Brain microvascular endothelial cell (primary cell): Measurements from ENCODE around the gene SH3RF3.

Experiments
- DNase-seq: peaks from one replicate; pipeline ENCODE4 v3.0.0-alpha.2; 2020
- H3K27ac ChIP-seq: fragments of 250-450 bp; sonication (Bioruptor Pico); 2 replicates; pipeline ENCODE4 v1.5.1; 2020; ENCODE audit warnings: mild to moderate bottlenecking, moderate library complexity
- H3K27me3 ChIP-seq: fragments of 250-450 bp; sonication (Bioruptor Pico); replicated peaks from 2 replicates; pipeline ENCODE4 v1.5.1; 2020; ENCODE audit warnings: mild to moderate bottlenecking
- H3K36me3 ChIP-seq: fragments of 250-450 bp; sonication (Bioruptor Pico); replicated peaks from 2 replicates; pipeline ENCODE4 v1.5.1; 2020; ENCODE audit warnings: mild to moderate bottlenecking
- H3K4me3 ChIP-seq: 2 replicates; pipeline ENCODE4 v1.5.1; 2011; ENCODE audit warnings: low read depth, mild to moderate bottlenecking, control low read depth, low read length, moderate library complexity
- CTCF ChIP-seq: IDR thresholded peaks from 2 replicates; pipeline ENCODE4 v1.5.1; 2011; ENCODE audit warnings: low read depth, mild to moderate bottlenecking, moderate library complexity, low read length, control low read depth, inconsistent platforms; ENCODE audit errors: missing control alignments
- in situ Hi-C: cut with HindIII; loops from 2 replicates; pipeline ENCODE4 v1.10.0; 2017; ENCODE audit warnings: low sequenced_read_pairs, low pct_ligation_motif_present

Gene SH3RF3

DNA sequence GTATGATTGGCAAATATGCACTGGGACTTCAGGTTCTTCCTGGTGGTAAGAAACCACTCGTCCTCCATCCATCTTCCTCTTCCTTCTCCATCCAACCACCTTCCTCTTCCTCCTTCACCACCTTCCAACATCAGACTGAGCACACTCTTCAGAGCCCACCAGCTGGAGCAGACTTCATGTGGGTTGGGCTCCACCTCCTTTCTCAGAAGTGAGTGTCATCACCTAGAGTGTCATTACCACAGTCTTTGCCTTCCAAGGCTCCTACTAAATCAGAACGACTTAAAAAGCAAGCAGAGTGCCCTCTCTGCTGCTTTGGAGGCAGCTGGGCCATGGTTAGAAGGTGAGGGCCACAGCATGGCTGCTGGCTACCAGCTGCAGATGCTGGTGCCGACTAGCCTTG lies 171.6 kb downstream of the SH3RF3 start:
- in situ Hi-C loops = loop anchor here (25.0 kb wide), 1 partner anchor 163 kb away; the partner anchor contains the start of gene SH3RF3
- DNase-seq = no peak
- H3K27me3 ChIP-seq = no peaks in the 10 kb centered on the region
- H3K4me3 ChIP-seq = no peak overlapping the region
- no peaks in the 10 kb centered on the region for H3K36me3 ChIP-seq
- no peak for TF ChIP-seq CTCF
- no peak overlapping the region for H3K27ac ChIP-seq

GRCh38 chr2:109301746-109302145 lies 172.7 kb downstream of the SH3RF3 start:
- no peak for TF ChIP-seq CTCF
- H3K27me3 ChIP-seq = no peaks in the 10 kb centered on the region
- no peaks in the 10 kb centered on the region for H3K36me3 ChIP-seq
- in situ Hi-C loops = loop anchor here (25.0 kb wide), 1 partner anchor 164 kb away; the partner anchor contains the start of gene SH3RF3
- H3K27ac ChIP-seq = no peak overlapping the region
- no peak overlapping the region for H3K4me3 ChIP-seq
- no peak for DNase-seq

DNA sequence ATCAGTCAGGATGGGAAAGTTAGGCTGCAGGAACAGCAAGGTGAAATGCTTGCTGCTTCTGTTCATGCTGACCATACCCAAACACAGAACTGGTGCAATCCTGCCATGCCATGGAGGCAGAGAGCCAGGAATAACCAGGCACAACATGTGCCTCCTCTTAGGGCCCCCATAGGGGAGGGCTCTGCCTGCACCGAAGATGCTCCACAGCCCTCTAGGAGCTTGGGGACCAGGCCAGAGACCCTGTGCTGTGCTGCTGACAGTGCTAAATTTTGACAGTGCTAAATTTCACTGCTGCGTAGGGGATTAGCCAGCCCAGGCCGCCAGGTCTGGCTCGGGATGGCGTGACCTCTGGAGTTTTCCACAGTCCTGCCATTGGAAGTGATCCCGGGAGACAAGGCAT lies 173.3 kb downstream of the SH3RF3 start:
- TF ChIP-seq CTCF = no peak
- in situ Hi-C loops = loop anchor here (25.0 kb wide), 1 partner anchor 165 kb away; the partner anchor contains the start of gene SH3RF3
- Histone ChIP-seq H3K27me3 (no peaks in the 10 kb centered on the region), H3K36me3 (no peaks in the 10 kb centered on the region), H3K4me3 (no peak overlapping the region), H3K27ac (no peak overlapping the region)
- DNase-seq = no peak

GRCh38 chr2:109304242-109304641 lies 175.2 kb downstream of the SH3RF3 start:
- Histone ChIP-seq H3K27ac (no peak overlapping the region), H3K4me3 (no peak overlapping the region), H3K36me3 (no peaks in the 10 kb centered on the region), H3K27me3 (no peaks in the 10 kb centered on the region)
- in situ Hi-C loops = loop anchor here (25.0 kb wide), 1 partner anchor 167 kb away; the partner anchor contains the start of gene SH3RF3
- TF ChIP-seq CTCF = no peak
- DNase-seq = no peak

- TF ChIP-seq CTCF = no peak
- DNase-seq = no peak
- Histone ChIP-seq H3K36me3 (no peaks in the 10 kb centered on the region), H3K27me3 (no peaks in the 10 kb centered on the region), H3K27ac (no peak overlapping the region), H3K4me3 (no peak overlapping the region)
- in situ Hi-C loops = loop anchor here (25.0 kb wide), 1 partner anchor 168 kb away; the partner anchor contains the start of gene SH3RF3
These were observed 175.9 kb downstream of the SH3RF3 start for GRCh38 chr2:109304731-109305470.
